Endodermal cell (in vitro differentiated cells): ENCODE results near the gene CCDC97. TPM values are rescaled to one million over a fixed set of nuclear protein-coding genes. Genes with fewer than 3 reads are reported as not detected.

Experiments used
- DNase-seq: peaks from one replicate; pipeline ENCODE4 v3.0.0-alpha.2; 2017
- H3K27ac ChIP-seq: 2 replicates; pipeline ENCODE4 v1.5.1; 2013; ENCODE audit warnings: mild to moderate bottlenecking, low read depth, low read length, moderate library complexity
- H3K27me3 ChIP-seq: 2 replicates; pipeline ENCODE4 v1.6.1; 2013; ENCODE audit warnings: mild to moderate bottlenecking, low read length, moderate library complexity; ENCODE audit not compliant: insufficient read depth, control insufficient read depth, poor library complexity, severe bottlenecking
- H3K36me3 ChIP-seq: 2 replicates; pipeline ENCODE4 v1.7.0; 2013; ENCODE audit warnings: mild to moderate bottlenecking, low read length, moderate library complexity; ENCODE audit not compliant: control insufficient read depth, insufficient read depth
- H3K4me1 ChIP-seq: one replicate; pipeline ENCODE4 v1.7.0; 2013; ENCODE audit warnings: low read length; ENCODE audit not compliant: control insufficient read depth, insufficient read depth
- H3K4me3 ChIP-seq: 2 replicates; pipeline ENCODE4 v1.5.1; 2013; ENCODE audit warnings: mild to moderate bottlenecking, low read length, moderate library complexity
- H3K9ac ChIP-seq: 2 replicates; pipeline ENCODE4 v1.6.1; 2013; ENCODE audit warnings: mild to moderate bottlenecking, low read length, moderate library complexity; ENCODE audit not compliant: poor library complexity, severe bottlenecking; ENCODE audit errors: extremely low read depth
- H3K9me3 ChIP-seq: 2 replicates; pipeline ENCODE4 v1.6.1; 2013; ENCODE audit warnings: mild to moderate bottlenecking, low read length, moderate library complexity; ENCODE audit not compliant: control insufficient read depth
- H3K27ac Mint-ChIP-seq: 2 replicates; pipeline ENCODE4 v1.8.0; 2020; ENCODE audit warnings: mixed read lengths
- H3K27me3 Mint-ChIP-seq: 2 replicates; pipeline ENCODE4 v1.8.0; 2021; ENCODE audit warnings: mild to moderate bottlenecking, mixed read lengths; ENCODE audit not compliant: insufficient read depth
- H3K36me3 Mint-ChIP-seq: 2 replicates; pipeline ENCODE4 v1.8.0; 2020; ENCODE audit warnings: low read depth, mixed read lengths
- H3K4me1 Mint-ChIP-seq: 2 replicates; pipeline ENCODE4 v1.8.0; 2020; ENCODE audit warnings: mixed read lengths
- H3K4me3 Mint-ChIP-seq: 2 replicates; pipeline ENCODE4 v1.8.0; 2020; ENCODE audit warnings: mild to moderate bottlenecking, moderate library complexity, mixed read lengths
- H3K9me3 Mint-ChIP-seq: 2 replicates; pipeline ENCODE4 v1.8.0; 2020; ENCODE audit warnings: mild to moderate bottlenecking, mixed read lengths
- WGBS, 2 experiments: methylation state at CpG; one replicate each; pipeline versions ENCODE4 v1.1.5 to v1.1.7; 2013; ENCODE audit warnings: missing lambda C conversion rate in 2 of 2, mixed read lengths in 1 of 2; ENCODE audit not compliant: insufficient coverage in 1 of 2, insufficient read length in 1 of 2; 5-methylcytosine and 5-hydroxymethylcytosine counted together
- total RNA-seq, 2 donors: library from RNA; stranded (reverse); fragmentation: NEBNext Ultra II Directional in 1 of 2; extraction: Animal tissue kit (Norgen Biotek cat#: 25700) in 1 of 2; gene quantifications; 2 replicates in 1 of 2; 3 replicates in 1 of 2; pipeline ENCODE4 v1.2.1, GENCODE V29; 2021
- TF ChIP-seq, protein P1 (sequence below): fragments of 200-600 bp; sonication (generic); conservative IDR thresholded peaks from 2 replicates; pipeline ENCODE4 v1.5.0; 2021; ENCODE audit warnings: antibody characterized with exemption, mild to moderate bottlenecking

The CCDC97 gene
- total RNA-seq, 2 donors from 2014 or later, result 38.4 to 44.6 TPM

DNA sequence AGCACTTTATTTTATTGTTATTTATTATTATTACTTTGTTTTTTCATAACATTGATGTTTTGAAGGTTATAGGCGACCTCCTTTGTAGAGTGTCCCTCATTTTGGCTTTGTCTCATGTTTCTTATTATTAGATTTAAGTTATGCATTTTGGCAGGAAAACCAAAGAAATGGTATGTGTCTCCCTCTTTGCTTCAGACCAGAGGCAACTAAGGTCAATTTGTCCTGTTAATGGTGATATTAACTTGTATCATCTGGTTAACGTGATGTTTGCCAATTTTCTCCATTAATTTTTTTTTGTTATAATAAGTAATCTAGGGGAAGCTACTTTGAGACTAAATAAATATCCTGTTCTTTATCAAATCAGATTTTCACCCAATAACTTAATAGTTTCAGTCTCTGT lies 62.5 kb downstream of the CCDC97 start:
- Mint-ChIP-seq H3K27me3 (peaks cover 5% of the 10 kb centered on the region), H3K4me1 (peaks cover 10% of the 10 kb centered on the region), H3K27ac (no peak overlapping the region), H3K36me3 (peaks cover 10% of the 10 kb centered on the region), H3K9me3 (no peaks in the 10 kb centered on the region), H3K4me3 (no peak overlapping the region)
- Histone ChIP-seq H3K9me3 (no peaks in the 10 kb centered on the region), H3K4me3 (no peak overlapping the region), H3K9ac (no peak overlapping the region), H3K36me3 (no peaks in the 10 kb centered on the region), H3K27me3 (no peaks in the 10 kb centered on the region), H3K4me1 (no peaks in the 10 kb centered on the region), H3K27ac (no peak overlapping the region)
- 80% methylated on average over 2 of the region's 2 CpGs; no CpG with 5 or more reads in 1 of the 2 experiments for WGBS, 2 experiments
- TF ChIP-seq, protein P1, sequence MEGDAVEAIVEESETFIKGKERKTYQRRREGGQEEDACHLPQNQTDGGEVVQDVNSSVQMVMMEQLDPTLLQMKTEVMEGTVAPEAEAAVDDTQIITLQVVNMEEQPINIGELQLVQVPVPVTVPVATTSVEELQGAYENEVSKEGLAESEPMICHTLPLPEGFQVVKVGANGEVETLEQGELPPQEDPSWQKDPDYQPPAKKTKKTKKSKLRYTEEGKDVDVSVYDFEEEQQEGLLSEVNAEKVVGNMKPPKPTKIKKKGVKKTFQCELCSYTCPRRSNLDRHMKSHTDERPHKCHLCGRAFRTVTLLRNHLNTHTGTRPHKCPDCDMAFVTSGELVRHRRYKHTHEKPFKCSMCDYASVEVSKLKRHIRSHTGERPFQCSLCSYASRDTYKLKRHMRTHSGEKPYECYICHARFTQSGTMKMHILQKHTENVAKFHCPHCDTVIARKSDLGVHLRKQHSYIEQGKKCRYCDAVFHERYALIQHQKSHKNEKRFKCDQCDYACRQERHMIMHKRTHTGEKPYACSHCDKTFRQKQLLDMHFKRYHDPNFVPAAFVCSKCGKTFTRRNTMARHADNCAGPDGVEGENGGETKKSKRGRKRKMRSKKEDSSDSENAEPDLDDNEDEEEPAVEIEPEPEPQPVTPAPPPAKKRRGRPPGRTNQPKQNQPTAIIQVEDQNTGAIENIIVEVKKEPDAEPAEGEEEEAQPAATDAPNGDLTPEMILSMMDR, result no peak
- DNase-seq, result no peak

DNA sequence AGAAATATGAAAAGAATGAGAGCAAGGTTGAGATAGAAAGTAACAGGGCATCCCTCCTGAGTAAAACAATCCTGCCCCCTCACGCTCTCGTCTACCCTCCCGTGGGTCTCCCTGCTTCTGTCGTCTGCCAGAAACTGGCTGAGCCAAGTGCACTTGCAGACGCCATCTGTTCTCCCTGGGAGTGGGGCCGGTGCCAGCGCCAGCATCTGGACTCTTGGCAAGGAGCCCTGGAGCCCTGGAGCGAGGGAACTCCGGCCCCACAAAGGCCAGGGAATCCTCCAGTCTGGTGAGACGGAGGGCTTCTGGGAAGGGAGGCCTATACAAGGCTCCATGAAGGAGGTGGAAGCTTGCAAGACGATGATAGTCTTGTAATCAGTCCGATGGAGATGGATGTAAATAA lies 64.0 kb downstream of the CCDC97 start:
- WGBS, 2 experiments, result 93 to 100% methylated on average over 9 to 10 of the region's 12 CpGs
- no peak for DNase-seq
- no peak overlapping the region for H3K4me3 Mint-ChIP-seq
- H3K9me3 Mint-ChIP-seq, result no peaks in the 10 kb centered on the region
- Histone ChIP-seq H3K9ac (no peak overlapping the region), H3K4me1 (no peaks in the 10 kb centered on the region), H3K36me3 (no peaks in the 10 kb centered on the region), H3K4me3 (no peak overlapping the region), H3K27me3 (no peaks in the 10 kb centered on the region), H3K9me3 (no peaks in the 10 kb centered on the region), H3K27ac (no peak overlapping the region)
- H3K27ac Mint-ChIP-seq, result no peak overlapping the region
- TF ChIP-seq, protein P1, result no peak
- H3K36me3 Mint-ChIP-seq, result peaks cover 10% of the 10 kb centered on the region
- peaks cover 5% of the 10 kb centered on the region for H3K27me3 Mint-ChIP-seq
- peaks cover 10% of the 10 kb centered on the region for H3K4me1 Mint-ChIP-seq

Other genes with a start within 250 kb of the CCDC97 start
- not detected for gene CYP2A13, start 221.7 kb upstream of the CCDC97 start, total RNA-seq
- not detected for gene CYP2F1, start 195.7 kb upstream of the CCDC97 start, total RNA-seq
- 10 to 100 TPM in 1 of 2 donors, 1 to 10 TPM in 1; 8.6 to 26.7 TPM for gene CYP2S1, start 117.0 kb upstream of the CCDC97 start, total RNA-seq
- 10 to 100 TPM; 10.9 to 14.1 TPM for gene AXL, start 90.9 kb upstream of the CCDC97 start, total RNA-seq
- 100 to 1,000 TPM; 211 to 225 TPM for gene HNRNPUL1, start 45.8 kb upstream of the CCDC97 start, total RNA-seq
- gene TGFB1, start 43.8 kb downstream of the CCDC97 start, total RNA-seq, result 10 to 100 TPM; 56.3 to 60.1 TPM
- 1 to 10 TPM; 4.5 to 6.2 TPM for gene B9D2, start 54.0 kb downstream of the CCDC97 start, total RNA-seq
- 10 to 100 TPM in 1 of 2 donors, 1 to 10 TPM in 1; 5.7 to 16.5 TPM for gene TMEM91, start 66.4 kb downstream of the CCDC97 start, total RNA-seq
- 10 to 100 TPM; 15.7 to 23.6 TPM for gene EXOSC5, start 87.2 kb downstream of the CCDC97 start, total RNA-seq
- 10 to 100 TPM; 18.0 to 21.6 TPM for gene BCKDHA, start 87.6 kb downstream of the CCDC97 start, total RNA-seq
- 1 to 10 TPM; 3.9 to 4.7 TPM for gene B3GNT8, start 117.2 kb downstream of the CCDC97 start, total RNA-seq
- 10 to 100 TPM; 52.9 to 71.5 TPM for gene DMAC2, start 129.7 kb downstream of the CCDC97 start, total RNA-seq
- not detected for gene ERICH4, start 133.0 kb downstream of the CCDC97 start, total RNA-seq